NOMO-1 treated with DMSO at 0.1 percent for 48 hours (cell line): Measurements from ENCODE around the gene GALNT13.

ENCODE experiments used
- DNase-seq: peaks from one replicate; lab custom pipeline; 2025; ENCODE audit not compliant: unreplicated experiment; lab: John Stamatoyannopoulos, UW

The GALNT13 gene

GRCh38 chr2:154207288-154208047, 335.7 kb downstream of the GALNT13 start:
- no peak for DNase-seq

- DNase-seq, result no peak
These were observed 352.0 kb downstream of the GALNT13 start for GRCh38 chr2:154223726-154224125.

DNA sequence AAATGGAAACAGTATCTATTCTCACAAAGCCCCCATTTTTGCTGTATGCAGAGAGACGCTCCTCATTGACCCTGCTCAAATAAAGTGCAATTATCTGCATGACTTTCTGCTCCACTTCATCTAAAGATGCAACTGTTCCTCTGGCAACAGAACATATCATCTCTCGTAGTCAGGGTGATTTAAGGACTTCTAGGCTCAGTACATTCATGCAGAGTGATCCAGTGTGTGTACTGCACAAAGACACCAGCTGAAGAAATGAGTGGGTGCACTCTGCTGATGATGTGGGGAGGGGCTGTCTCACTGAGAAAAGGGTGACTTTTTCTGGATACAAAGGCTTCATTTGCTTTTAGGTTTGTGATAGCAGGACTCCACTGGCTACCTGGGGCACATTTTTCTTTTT, 355.2 kb downstream of the GALNT13 start:
- DNase-seq, result no peak

DNA sequence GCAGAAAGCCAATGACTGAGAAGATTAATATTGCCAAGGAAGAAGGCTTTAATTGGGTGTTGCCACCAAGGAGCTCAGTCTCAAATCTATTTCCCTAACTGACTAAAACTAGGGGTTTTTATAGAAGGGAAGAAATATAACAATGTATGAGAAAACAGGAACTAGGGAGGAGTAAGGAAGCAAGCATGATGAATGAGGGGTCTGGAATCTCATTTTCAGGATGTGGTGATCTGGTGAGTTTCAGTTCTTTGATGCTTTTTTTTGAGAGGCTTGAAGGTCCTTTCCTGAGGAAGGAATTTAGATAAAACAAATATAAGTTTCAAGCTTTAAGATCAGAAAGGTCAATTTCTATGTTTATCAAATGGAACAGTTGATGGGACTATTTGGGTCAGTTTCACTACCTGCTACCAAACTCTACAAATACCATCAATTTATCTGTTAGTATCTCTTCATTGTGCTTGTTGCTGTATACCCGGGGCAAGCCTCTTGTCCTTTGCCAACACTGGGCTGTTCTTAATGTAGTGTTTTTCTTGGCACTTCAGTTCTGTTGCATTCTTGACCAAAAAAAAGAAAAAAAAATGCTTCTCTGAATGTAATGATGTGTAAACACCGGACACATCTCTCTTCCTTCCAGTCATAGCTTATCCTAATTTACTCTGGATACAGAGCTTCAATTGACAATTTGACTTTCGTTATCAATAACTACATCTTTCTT, 357.0 kb downstream of the GALNT13 start:
- DNase-seq, result no peak

DNA sequence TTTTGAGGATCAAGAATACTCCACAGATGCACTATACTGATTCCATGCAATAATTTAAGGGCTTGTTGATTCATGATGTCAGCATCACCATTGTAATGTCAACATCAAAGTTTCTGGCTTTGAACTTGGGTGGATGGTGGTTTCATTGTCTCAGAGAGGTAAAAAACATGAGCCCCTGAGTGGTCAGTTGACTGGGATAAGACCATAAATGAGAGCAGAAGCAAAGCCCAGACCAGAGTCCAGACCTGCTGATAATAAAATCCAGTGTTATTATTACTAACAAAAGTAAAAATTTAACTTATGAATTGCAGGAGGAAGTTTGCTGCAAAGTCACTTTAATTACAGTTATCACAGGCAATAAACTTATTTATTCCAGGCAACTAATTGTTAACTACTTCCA, 358.2 kb downstream of the GALNT13 start:
- no peak for DNase-seq

GRCh38 chr2:154231021-154231420, 359.3 kb downstream of the GALNT13 start:
- DNase-seq, result no peak

DNA sequence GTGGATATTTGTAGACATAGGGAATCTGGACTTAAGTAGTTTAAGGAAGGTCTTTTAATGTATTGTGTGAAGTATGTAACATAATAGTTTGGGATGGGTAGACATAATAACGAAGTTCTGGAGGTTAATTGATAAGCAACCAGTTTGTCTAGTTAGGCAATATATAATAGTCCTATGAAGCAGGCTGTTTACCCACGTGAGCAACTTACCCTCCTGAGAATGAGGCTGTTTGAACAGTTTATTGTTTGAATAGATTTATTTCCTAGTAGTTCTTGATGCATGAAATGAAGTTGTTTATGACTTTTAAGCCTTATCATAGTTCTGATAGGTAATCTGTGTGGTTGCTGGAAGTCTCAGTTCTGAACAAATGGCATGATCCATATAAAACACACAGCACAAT, 361.5 kb downstream of the GALNT13 start:
- no peak for DNase-seq

DNA sequence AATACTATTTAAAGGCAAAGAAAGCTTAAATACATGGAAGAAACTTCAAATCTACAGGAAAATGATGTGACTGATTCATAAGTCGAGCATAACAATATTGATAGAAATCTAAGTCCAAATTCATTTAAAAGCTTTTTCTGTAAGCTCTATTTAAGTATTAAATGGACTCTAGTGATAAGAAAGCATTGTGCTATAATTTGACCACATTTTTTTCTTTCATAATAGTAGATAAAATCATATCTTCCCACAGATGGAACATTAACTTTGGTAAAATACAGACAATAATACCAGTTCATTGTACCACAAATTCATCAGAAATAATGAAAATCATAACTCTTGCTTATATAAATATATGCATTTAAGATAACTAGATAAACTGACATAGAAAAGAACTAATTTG, 366.5 kb downstream of the GALNT13 start:
- no peak for DNase-seq

- no peak for DNase-seq
These were observed 368.6 kb downstream of the GALNT13 start for GRCh38 chr2:154240316-154240715.

DNA sequence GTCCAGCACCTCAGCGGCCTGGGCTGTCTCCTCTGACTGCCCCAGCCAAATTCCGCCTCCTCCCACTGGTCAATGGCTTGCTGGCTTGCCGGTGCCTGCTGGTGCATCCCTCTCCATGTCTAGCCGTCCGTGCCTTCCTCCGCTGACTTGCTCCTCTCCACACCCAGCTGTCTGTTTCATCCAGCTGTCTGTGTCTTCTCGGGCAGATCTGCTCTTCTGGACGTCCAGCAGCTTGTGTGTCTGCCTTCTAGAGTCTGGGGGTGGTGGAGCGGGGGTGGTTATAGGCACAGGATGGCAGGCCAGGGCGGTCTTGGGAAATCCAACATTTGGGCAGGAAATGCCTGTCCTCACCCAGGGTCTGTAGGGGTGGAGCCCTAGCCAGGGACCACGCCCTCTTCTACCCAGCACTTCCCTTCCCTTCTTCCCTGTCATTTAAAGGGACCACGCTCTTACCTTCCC, 369.2 kb downstream of the GALNT13 start:
- no peak for DNase-seq

GRCh38 chr2:154242687-154243086, 371.0 kb downstream of the GALNT13 start:
- DNase-seq, result no peak

- no peak for DNase-seq
These were observed 372.0 kb downstream of the GALNT13 start for GRCh38 chr2:154243685-154244084.

GRCh38 chr2:154244932-154245331, 373.2 kb downstream of the GALNT13 start:
- no peak for DNase-seq

DNA sequence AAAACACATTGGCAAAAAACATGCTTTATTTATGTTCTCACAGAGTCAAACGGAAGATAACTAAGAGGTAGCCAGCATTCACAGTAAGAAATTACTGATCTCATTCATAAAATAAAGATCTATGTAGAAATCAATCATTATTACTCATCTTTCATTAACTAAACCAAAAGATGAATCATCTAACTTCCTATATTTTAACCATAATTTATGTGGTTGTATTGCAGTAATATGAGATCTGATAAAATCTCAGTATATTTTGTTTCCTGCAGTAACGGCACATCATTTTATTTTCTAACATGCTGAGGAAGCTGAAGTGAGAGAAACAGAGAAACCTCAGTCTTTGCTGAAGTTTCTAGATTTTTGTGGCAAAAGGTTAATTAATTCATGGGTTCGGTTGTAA, 375.8 kb downstream of the GALNT13 start:
- DNase-seq, result no peak

DNA sequence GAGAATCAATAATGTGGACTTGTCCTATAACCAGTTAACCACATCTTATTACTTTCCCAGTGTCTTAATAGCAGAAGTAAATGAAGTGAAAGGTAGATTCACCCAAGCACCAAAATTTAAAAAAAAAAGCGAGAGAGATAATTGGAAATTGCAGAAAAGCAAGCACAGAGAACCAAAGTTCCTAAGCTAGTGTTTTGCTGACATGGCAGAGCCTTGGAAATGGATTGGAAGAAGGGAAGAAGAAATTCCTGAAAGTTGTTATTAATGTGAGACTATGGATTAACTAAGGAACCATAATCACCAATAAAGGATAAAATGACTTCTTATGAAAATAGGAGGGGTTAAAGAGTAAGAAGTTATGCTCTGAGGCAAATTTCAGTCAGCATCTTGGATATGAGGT, 384.4 kb downstream of the GALNT13 start:
- no peak for DNase-seq

DNA sequence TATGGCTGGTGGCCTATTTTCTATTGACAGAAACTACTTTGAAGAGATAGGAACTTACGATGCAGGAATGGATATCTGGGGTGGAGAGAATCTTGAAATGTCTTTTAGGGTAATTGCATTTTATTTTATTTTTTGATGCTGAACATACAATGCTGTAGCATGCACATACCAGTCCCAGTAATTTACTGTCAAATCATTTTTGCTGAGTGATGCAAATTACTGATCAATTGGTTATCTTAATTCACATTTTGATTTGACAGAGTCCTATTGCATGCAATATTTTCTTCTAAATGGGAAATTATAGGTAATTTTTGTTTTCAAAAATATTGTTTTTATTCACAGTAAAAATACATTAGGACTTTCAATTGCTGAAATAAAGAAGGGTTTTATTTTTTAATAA, 387.3 kb downstream of the GALNT13 start:
- no peak for DNase-seq

DNA sequence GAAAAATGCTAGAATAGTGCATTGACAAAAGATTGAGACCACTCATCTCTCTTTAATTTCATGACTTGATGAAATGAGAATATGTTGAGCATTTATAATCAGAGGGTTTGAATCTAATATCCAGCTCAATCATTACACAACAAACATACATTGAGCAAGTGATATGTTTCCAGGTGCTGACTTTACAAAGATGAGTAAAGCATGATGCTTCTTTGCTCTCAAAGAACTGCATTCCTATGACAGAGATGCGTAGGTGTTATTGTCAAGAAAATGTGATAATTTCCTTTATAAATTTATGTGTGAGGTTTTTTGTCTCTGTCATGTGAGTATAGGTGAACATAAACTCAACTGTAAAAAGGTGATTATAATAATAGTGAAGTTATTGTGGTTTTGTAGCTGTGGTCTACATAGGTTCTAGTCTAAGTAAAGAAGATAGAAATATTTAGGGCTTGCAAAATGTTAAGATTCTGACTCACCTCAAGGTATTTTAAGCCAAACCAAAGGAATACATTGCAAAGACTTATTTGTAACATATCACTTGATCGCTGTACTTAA, 389.8 kb downstream of the GALNT13 start:
- no peak for DNase-seq

GRCh38 chr2:154263206-154263605, 391.5 kb downstream of the GALNT13 start:
- DNase-seq, result no peak

DNA sequence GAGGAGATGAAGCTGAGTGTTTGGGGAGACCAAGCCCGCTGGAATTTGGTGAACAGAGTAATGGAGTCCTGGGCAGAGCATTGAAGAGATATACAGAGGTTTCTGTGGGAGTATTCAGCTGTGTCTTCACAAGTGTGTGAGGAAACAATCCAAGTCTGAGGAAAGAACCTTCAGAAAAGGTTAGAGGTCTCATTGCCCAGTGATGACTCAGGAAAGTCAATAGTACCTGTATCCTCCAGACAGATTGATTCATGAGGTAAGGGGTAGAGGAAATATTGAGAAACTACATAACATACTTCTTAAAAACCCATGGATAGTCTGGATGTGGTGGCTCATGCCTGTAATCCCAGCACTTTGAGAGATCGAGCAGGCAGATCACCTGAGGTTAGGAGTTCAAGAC, 392.3 kb downstream of the GALNT13 start:
- no peak for DNase-seq

- no peak for DNase-seq
These were observed 396.3 kb downstream of the GALNT13 start for GRCh38 chr2:154267983-154268382.

GRCh38 chr2:154280543-154280942, 408.8 kb downstream of the GALNT13 start:
- no peak for DNase-seq

DNA sequence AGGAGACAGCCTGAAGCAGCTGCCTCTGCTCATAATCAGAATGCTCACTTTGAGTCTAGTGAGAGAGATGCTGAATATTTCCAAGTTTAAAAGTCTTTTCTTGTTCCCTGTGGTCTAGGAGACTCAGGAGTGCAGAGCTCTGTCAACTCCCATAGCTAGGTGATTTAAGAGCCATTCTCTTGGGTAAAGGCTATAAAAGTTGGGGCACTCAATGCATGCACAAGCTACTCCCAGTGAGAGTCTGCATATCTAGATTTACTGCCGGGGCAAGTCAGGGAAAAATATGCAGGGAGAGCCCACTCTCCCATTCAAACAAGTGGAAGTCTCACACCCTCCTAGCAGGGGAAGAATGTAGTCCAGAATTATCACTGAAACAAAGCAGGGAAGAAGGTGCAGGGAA, 418.1 kb downstream of the GALNT13 start:
- no peak for DNase-seq
